ENCODE data around the gene KRT10. TPM values are rescaled to one million over a fixed set of nuclear protein-coding genes. Genes with fewer than 3 reads are reported as not detected.

Gene KRT10
- 6.1 and 7.8 TPM in 2 replicates for total RNA-seq

DNA sequence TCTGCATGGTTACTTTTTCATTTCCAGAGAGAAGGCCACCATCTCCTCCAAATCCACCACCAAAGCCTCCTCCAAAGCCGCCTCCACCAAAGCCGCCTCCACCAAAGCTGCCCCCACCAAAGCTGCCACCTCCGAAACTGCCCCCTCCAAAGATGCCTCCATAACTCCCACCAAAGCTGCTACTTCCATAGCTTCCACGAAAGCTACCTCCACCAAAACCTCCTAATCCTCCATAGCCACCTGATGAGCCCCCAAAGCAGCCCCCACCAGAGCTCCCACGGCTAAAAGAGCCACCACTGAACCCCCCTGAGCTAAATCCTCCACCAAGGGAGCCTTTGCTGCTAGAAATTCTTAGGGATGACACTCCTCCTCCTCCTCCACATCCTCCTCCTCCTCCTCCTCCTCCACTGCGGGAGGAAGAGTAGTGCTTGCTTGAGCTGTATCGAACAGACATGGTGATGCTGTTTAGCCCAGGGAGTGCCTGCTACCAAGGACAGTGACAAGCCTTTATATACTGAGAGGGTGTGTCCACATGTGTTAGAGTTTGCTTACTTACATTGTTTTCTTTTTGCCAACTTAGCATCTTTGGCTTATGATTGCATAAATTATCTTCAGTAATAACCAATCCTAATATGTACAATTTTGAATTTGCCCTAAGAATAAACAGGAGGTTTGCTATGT lies at the start of gene KRT10:
TSS of gene KRT10 (minus strand) at position 483 of the 681 bp plus-strand sequence. CDS start at position 454, 29 bp downstream.

DNA sequence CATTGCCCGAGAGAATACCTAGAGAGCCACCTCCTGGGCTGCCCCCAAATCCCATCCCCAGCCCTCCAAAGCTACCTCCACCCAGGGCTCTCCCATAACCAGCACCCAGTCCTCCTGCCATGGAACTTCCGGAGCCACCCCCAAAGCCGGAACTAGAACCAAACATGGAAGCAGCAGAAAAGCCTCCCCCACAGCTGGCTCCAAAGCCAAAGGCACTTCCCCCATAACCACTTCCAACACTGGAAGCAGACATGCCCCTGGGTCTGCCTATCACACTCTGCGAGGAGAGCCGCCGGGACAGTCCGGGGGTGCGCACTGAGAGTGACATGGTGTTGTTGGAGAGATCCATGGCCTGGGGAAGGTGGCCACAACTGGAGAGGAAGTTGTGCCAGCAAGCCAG lies 44.4 kb upstream of the KRT10 start, which contains the start of gene KRT12:
TSS of gene KRT12 (minus strand) at position 386 of the 400 bp plus-strand sequence. CDS start at position 349, 37 bp downstream.

DNA sequence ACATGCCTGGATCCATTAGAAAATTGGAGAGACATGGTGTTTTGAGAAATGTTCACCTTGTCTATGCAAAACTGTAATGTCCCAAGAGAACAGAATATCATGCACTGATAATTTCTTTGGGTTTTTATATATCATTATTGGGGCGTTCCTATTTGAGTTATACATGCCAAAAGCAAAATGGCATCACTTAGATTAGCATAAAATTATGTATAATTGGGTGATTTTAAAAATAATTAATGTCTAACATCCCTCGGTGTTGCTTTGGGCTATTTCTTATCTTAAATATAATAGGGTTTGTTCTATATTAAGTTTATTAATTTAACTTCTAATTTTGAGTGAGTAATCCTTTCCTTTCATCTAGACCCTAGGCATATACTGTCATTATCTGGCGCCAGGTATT lies 22.6 kb downstream of the KRT10 start, which contains the start of gene KRT28:
TSS of gene KRT28 (minus strand) at position 101 of the 400 bp plus-strand sequence. CDS start at position 35, 66 bp downstream.

DNA sequence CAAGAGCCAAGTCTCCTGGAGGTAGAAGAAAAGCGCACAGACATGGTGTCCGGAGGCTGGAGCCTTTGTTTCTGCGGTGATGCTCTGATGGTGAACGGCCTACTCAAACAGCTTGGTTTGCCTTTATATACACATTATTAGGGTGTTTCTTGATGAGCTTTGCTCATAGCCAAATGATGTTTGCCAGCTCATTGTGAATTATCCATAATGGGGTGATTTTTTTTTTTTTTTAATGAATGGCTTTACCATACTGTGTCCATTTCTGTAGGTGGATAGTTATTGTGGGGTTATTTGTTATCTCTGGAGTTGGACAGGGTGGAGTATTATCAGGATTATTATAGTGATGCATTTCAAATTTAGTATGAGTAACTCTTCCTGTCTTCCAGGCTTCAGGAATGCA lies 40.0 kb downstream of the KRT10 start, which contains the start of gene KRT27:
TSS of gene KRT27 (minus strand) at position 101 of the 400 bp plus-strand sequence. CDS start at position 44, 57 bp downstream.

DNA sequence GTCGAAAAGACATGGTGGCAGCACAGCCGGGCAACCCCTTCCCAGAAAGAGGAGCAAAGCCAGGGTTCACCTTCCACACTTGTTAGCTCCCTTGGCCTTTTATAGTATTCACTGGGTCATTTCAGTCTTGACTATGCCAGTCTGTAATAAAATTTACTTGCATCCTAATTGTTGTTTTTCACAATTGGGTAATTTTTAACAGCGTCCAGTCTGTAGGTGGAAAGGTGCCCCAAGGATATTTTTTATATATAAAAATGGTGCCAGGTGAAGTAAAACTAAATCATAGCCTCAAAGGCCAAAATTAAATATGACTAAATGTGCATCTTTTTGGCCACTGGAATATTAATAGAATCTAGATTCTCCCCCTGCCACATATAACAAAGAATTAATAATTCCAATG lies 50.3 kb downstream of the KRT10 start, which contains the start of gene KRT26:
TSS of gene KRT26 (minus strand) at position 101 of the 400 bp plus-strand sequence. CDS start at position 13, 88 bp downstream.

Other genes starting within 250 kb of the KRT10 start
- 71.5 and 90.7 TPM in 2 replicates for gene SMARCE1, start 174.8 kb downstream of the KRT10 start, total RNA-seq
- not detected in 2 replicates for gene KRT222, start 157.4 kb downstream of the KRT10 start, total RNA-seq
- not detected in 2 replicates for gene KRT24, start 118.9 kb downstream of the KRT10 start, total RNA-seq
- not detected in 2 replicates for gene KRT25, start 67.3 kb downstream of the KRT10 start, total RNA-seq
- not detected in 2 replicates for gene KRT26, start 50.4 kb downstream of the KRT10 start, total RNA-seq
- not detected in 2 replicates for gene KRT27, start 40.1 kb downstream of the KRT10 start, total RNA-seq
- gene KRT28, start 22.7 kb downstream of the KRT10 start, total RNA-seq: not detected in 2 replicates
- not detected in 2 replicates for gene KRT12, start 44.6 kb upstream of the KRT10 start, total RNA-seq
- gene KRT20, start 62.6 kb upstream of the KRT10 start, total RNA-seq: not detected in 2 replicates
- not detected in 2 replicates for gene KRT23, start 115.0 kb upstream of the KRT10 start, total RNA-seq
- gene KRT39, start 144.3 kb upstream of the KRT10 start, total RNA-seq: not detected in 2 replicates
- not detected in 2 replicates for gene KRT40, start 161.7 kb upstream of the KRT10 start, total RNA-seq
- not detected in 2 replicates for gene KRTAP3-3, start 171.6 kb upstream of the KRT10 start, total RNA-seq
- gene KRTAP3-2, start 177.3 kb upstream of the KRT10 start, total RNA-seq: not detected in 2 replicates
- gene KRTAP3-1, start 186.5 kb upstream of the KRT10 start, total RNA-seq: not detected in 2 replicates
- under 0.01 and 0.46 TPM in 2 replicates for gene KRTAP1-5, start 204.6 kb upstream of the KRT10 start, total RNA-seq
- gene KRTAP1-4, start 207.6 kb upstream of the KRT10 start, total RNA-seq: not detected in 2 replicates
- not detected in 2 replicates for gene KRTAP1-3, start 212.3 kb upstream of the KRT10 start, total RNA-seq
- not detected in 2 replicates for gene KRTAP1-1, start 218.8 kb upstream of the KRT10 start, total RNA-seq
- not detected in 2 replicates for gene KRTAP2-1, start 224.7 kb upstream of the KRT10 start, total RNA-seq
- gene KRTAP2-2, start 232.6 kb upstream of the KRT10 start, total RNA-seq: not detected in 2 replicates
- not detected in 2 replicates for gene KRTAP2-3, start 237.5 kb upstream of the KRT10 start, total RNA-seq
- gene KRTAP2-4, start 243.3 kb upstream of the KRT10 start, total RNA-seq: not detected in 2 replicates